ENCODE results near the gene CNTN4.

The CNTN4 gene

GRCh38 chr3:2862366-2862765 is 763.7 kb downstream of the CNTN4 start:
- in situ Hi-C loops (cut with MboI; ENCODE audit: low sequenced_read_pairs, unreplicated experiment) = no loop called here
- no peak for TF ChIP-seq CTCF (IDR thresholded peaks at IDR 0.05; ENCODE audit: borderline replicate concordance, control extremely low read depth, extremely low read depth, insufficient read depth, missing control alignments)
- no peak for DNase-seq (ENCODE audit: low spot score)

GRCh38 chr3:2863127-2863526 is 764.5 kb downstream of the CNTN4 start:
- no peak for TF ChIP-seq CTCF (IDR thresholded peaks at IDR 0.05; ENCODE audit: borderline replicate concordance, control extremely low read depth, extremely low read depth, insufficient read depth, missing control alignments)
- in situ Hi-C loops (cut with MboI; ENCODE audit: low sequenced_read_pairs, unreplicated experiment) = no loop called here

GRCh38 chr3:2869905-2870304 is 771.2 kb downstream of the CNTN4 start:
- DNase-seq (ENCODE audit: low spot score) = no peak
- no peak for TF ChIP-seq CTCF (IDR thresholded peaks at IDR 0.05; ENCODE audit: borderline replicate concordance, control extremely low read depth, extremely low read depth, insufficient read depth, missing control alignments)
- in situ Hi-C loops (cut with MboI; ENCODE audit: low sequenced_read_pairs, unreplicated experiment) = no loop called here

More at GRCh38 chr3:2863127-2863526, 764.5 kb downstream of the CNTN4 start:
- no peak for DNase-seq (ENCODE audit: low spot score)

GRCh38 chr3:2870724-2871333 is 772.2 kb downstream of the CNTN4 start:
- no peak for DNase-seq (ENCODE audit: low spot score)
- TF ChIP-seq CTCF (IDR thresholded peaks at IDR 0.05; ENCODE audit: borderline replicate concordance, control extremely low read depth, extremely low read depth, insufficient read depth, missing control alignments) = no peak
- in situ Hi-C loops (cut with MboI; ENCODE audit: low sequenced_read_pairs, unreplicated experiment) = no loop called here

- no peak for TF ChIP-seq CTCF (IDR thresholded peaks at IDR 0.05; ENCODE audit: borderline replicate concordance, control extremely low read depth, extremely low read depth, insufficient read depth, missing control alignments)
- in situ Hi-C loops (cut with MboI; ENCODE audit: low sequenced_read_pairs, unreplicated experiment) = no loop called here
- no peak for DNase-seq (ENCODE audit: low spot score)
These were observed 774.2 kb downstream of the CNTN4 start for GRCh38 chr3:2872884-2873283.

- no peak for DNase-seq (ENCODE audit: low spot score)
- TF ChIP-seq CTCF (IDR thresholded peaks at IDR 0.05; ENCODE audit: borderline replicate concordance, control extremely low read depth, extremely low read depth, insufficient read depth, missing control alignments) = no peak
- in situ Hi-C loops (cut with MboI; ENCODE audit: low sequenced_read_pairs, unreplicated experiment) = no loop called here
These were observed 775.3 kb downstream of the CNTN4 start for GRCh38 chr3:2873986-2874385.
